Mucosa of descending colon (tissue), 3 donors: ENCODE results near the gene PSMD10. TPM values are rescaled to one million over a fixed set of nuclear protein-coding genes. Genes with fewer than 3 reads are reported as not detected.

Experiments used
- ATAC-seq: fragments of 200-7000 bp; cut with Tn5 transposase; one replicate; pipeline ENCODE4 v1.9.1; 2020; ENCODE audit warnings: mild to moderate bottlenecking, moderate library complexity
- DNase-seq, 3 donors: peaks; one replicate each; pipeline ENCODE4 v3.0.0-alpha.2; 2020
- H3K36me3 ChIP-seq: fragments of 200-600 bp; one replicate; pipeline ENCODE4 v1.8.0; 2021; ENCODE audit warnings: low read depth, mild to moderate bottlenecking
- H3K4me1 ChIP-seq: fragments of 200-600 bp; one replicate; pipeline ENCODE4 v1.8.0; 2021; ENCODE audit warnings: low read depth, mild to moderate bottlenecking
- H3K4me3 ChIP-seq: fragments of 200-600 bp; one replicate; pipeline ENCODE4 v1.8.0; 2021; ENCODE audit warnings: mild to moderate bottlenecking
- H3K9me3 ChIP-seq: fragments of 200-600 bp; one replicate; pipeline ENCODE4 v1.8.0; 2021; ENCODE audit warnings: mild to moderate bottlenecking
- CTCF ChIP-seq: fragments of 200-600 bp; IDR thresholded peaks from one replicate; pipeline ENCODE4 v1.8.0; 2022; ENCODE audit warnings: antibody characterized with exemption, mild to moderate bottlenecking
- intact Hi-C, 2 donors: fragments of 100-400 bp; cut with DNase I in 1 of 2; cut with micrococcal nuclease in 1 of 2; formaldehyde crosslinking; loops; one replicate each; pipeline versions ENCODE4 v1.11.0 to v1.11.1; 2022; cut with DNase I, micrococcal nuclease
- total RNA-seq, 3 donors: library from RNA; stranded (reverse); fragmentation: NEBNext Ultra II Directional in 2 of 3; extraction: Animal tissue kit (Norgen Biotek cat#: 25700) in 2 of 3; gene quantifications; one replicate each; pipeline versions ENCODE4 v1.2.1 to v1.2.4, GENCODE V29; 2021 to 2023
- donor health status: DM: no; HTN: no; CAD: no; lungs with moderate emphysema.
- donor health status: DM: no; HTN: no; CAD: no.
- donor health status: DM: no; HTN: yes; CAD: no.

The PSMD10 gene
- total RNA-seq, 3 donors from 2014 or later, result 28.1 to 39.5 (median 34.8) TPM

- no peak for ATAC-seq
- intact Hi-C loops, result no loop called here
- TF ChIP-seq CTCF, result no peak
- H3K4me1 ChIP-seq, result no peaks in the 10 kb centered on the region
- no peak overlapping the region for H3K4me3 ChIP-seq
- no peaks in the 10 kb centered on the region for H3K36me3 ChIP-seq
- no peaks in the 10 kb centered on the region for H3K9me3 ChIP-seq
- DNase-seq, result no peak
Measured at GRCh38 chrX:108122748-108123147, 31.4 kb upstream of the PSMD10 start.

GRCh38 chrX:108121291-108121690 is 29.9 kb upstream of the PSMD10 start:
- Histone ChIP-seq H3K36me3 (no peaks in the 10 kb centered on the region), H3K4me1 (no peaks in the 10 kb centered on the region), H3K4me3 (no peak overlapping the region), H3K9me3 (no peaks in the 10 kb centered on the region)
- ATAC-seq, result no peak
- intact Hi-C loops, result no loop called here
- TF ChIP-seq CTCF, result no peak
- no peak for DNase-seq

GRCh38 chrX:108117988-108118387 is 26.6 kb upstream of the PSMD10 start:
- H3K36me3 ChIP-seq, result no peaks in the 10 kb centered on the region
- ATAC-seq (peak; percentile 94), DNase-seq (peak in 1 of 3 donors; percentile 5)
- intact Hi-C loops, result no loop called here
- no peak overlapping the region for H3K4me3 ChIP-seq
- no peaks in the 10 kb centered on the region for H3K9me3 ChIP-seq
- TF ChIP-seq CTCF, result no peak
- no peaks in the 10 kb centered on the region for H3K4me1 ChIP-seq

- no peak overlapping the region for H3K4me3 ChIP-seq
- H3K36me3 ChIP-seq, result no peaks in the 10 kb centered on the region
- no peaks in the 10 kb centered on the region for H3K4me1 ChIP-seq
- H3K9me3 ChIP-seq, result no peaks in the 10 kb centered on the region
- ATAC-seq, result no peak
- DNase-seq, result no peak
- intact Hi-C loops, result no loop called here
- TF ChIP-seq CTCF, result no peak
Measured at GRCh38 chrX:108114541-108114940, 23.2 kb upstream of the PSMD10 start.

GRCh38 chrX:108105473-108105872 is 14.1 kb upstream of the PSMD10 start:
- no peak overlapping the region for H3K4me3 ChIP-seq
- no peak for ATAC-seq
- DNase-seq, result no peak
- intact Hi-C loops, result no loop called here
- H3K36me3 ChIP-seq, result no peaks in the 10 kb centered on the region
- TF ChIP-seq CTCF, result no peak
- H3K4me1 ChIP-seq, result no peaks in the 10 kb centered on the region
- H3K9me3 ChIP-seq, result no peaks in the 10 kb centered on the region

GRCh38 chrX:108097380-108097779 is 6.0 kb upstream of the PSMD10 start:
- ATAC-seq, result no peak
- no peaks in the 10 kb centered on the region for H3K36me3 ChIP-seq

More at GRCh38 chrX:108097380-108097779, 6.0 kb upstream of the PSMD10 start:
- intact Hi-C loops, result no loop called here
- Histone ChIP-seq H3K4me1 (no peaks in the 10 kb centered on the region), H3K9me3 (no peaks in the 10 kb centered on the region), H3K4me3 (no peak overlapping the region)
- no peak for TF ChIP-seq CTCF
- no peak for DNase-seq
